Lower leg skin (tissue), 3 donors: ENCODE measurements around the gene ERO1A.

Source experiments
- CTCF ChIP-seq, 3 donors: fragments of 450-650 bp; IDR thresholded peaks; one replicate each; pipeline ENCODE4 v1.5.1; 2016; ENCODE audit warnings: antibody characterized with exemption in 3 of 3, mild to moderate bottlenecking in 3 of 3, moderate library complexity in 2 of 3
- POLR2A ChIP-seq, 2 donors: fragments of 450-650 bp; IDR thresholded peaks; one replicate each; pipeline ENCODE4 v1.6.1; 2016 to 2017; ENCODE audit warnings: antibody characterized with exemption in 2 of 2, mild to moderate bottlenecking in 1 of 2, moderate library complexity in 1 of 2

- TF ChIP-seq POLR2A (IDR thresholded peaks at IDR 0.05) (no peak), CTCF (IDR thresholded peaks at IDR 0.05) (no peak)
Observed at GRCh38 chr14:52738409-52738808, 43.1 kb upstream of the ERO1A start.
